Breast epithelium (tissue), 4 donors: ENCODE data around the gene GORASP2. TPM values are rescaled to one million over a fixed set of nuclear protein-coding genes. Genes with fewer than 3 reads are reported as not detected.

Source experiments
- DNase-seq, 2 donors: peaks; one replicate each; pipeline ENCODE4 v3.0.0-alpha.2; 2019; ENCODE audit warnings: low spot score in 2 of 2
- H3K27ac ChIP-seq, 2 donors: fragments of 200-600 bp; sonication (generic) in 1 of 2; one replicate each; pipeline ENCODE4 v1.5.1; 2016 to 2019; ENCODE audit warnings: mild to moderate bottlenecking in 1 of 2
- H3K27me3 ChIP-seq, 2 donors: fragments of 200-600 bp; sonication (generic) in 1 of 2; one replicate each; pipeline versions ENCODE4 v1.5.1 to v1.6.0; 2017 to 2019; ENCODE audit warnings: control low read depth in 1 of 2, mild to moderate bottlenecking in 1 of 2
- H3K36me3 ChIP-seq: fragments of 200-600 bp; one replicate; pipeline ENCODE4 v1.5.1; 2019
- H3K4me1 ChIP-seq, 2 donors: fragments of 200-600 bp; sonication (generic); one replicate each; pipeline ENCODE4 v1.5.1; 2016 to 2019; ENCODE audit warnings: control low read depth in 1 of 2
- H3K4me3 ChIP-seq, 3 donors: fragments of 200-600 bp; sonication (generic); 1 replicate in 2 of 3; 2 replicates in 1 of 3; pipeline ENCODE4 v1.5.1; 2016 to 2019; ENCODE audit warnings: mild to moderate bottlenecking in 3 of 3, moderate library complexity in 2 of 3
- H3K9me3 ChIP-seq, 2 donors: fragments of 200-600 bp; sonication (generic) in 1 of 2; one replicate each; pipeline ENCODE4 v1.5.1; 2016 to 2019; ENCODE audit warnings: control low read depth in 1 of 2
- POLR2A ChIP-seq: fragments of 450-650 bp; IDR thresholded peaks from one replicate; pipeline ENCODE4 v1.6.1; 2016; ENCODE audit warnings: antibody characterized with exemption, mild to moderate bottlenecking, moderate library complexity
- POLR2AphosphoS5 ChIP-seq, 3 donors: sonication (generic); formaldehyde crosslinking; IDR thresholded peaks; one replicate each; pipeline ENCODE4 v1.6.1; 2017; ENCODE audit warnings: antibody characterized with exemption in 3 of 3
- intact Hi-C: fragments of 100-400 bp; cut with DNase I; formaldehyde crosslinking; loops from one replicate; pipeline ENCODE4 v1.15.1; 2023; ENCODE audit warnings: low total_unique reads
- total RNA-seq, 3 donors: library from RNA; depleted of rRNA; stranded (reverse); fragments of >200 nt; gene quantifications; one replicate each; pipeline ENCODE4 v1.1.0, GENCODE V29; 2016
- TF ChIP-seq, protein P1 (sequence below), 3 donors: fragments of 450-650 bp; IDR thresholded peaks; one replicate each; pipeline ENCODE4 v1.5.1; 2016 to 2017; ENCODE audit warnings: antibody characterized with exemption in 3 of 3, mild to moderate bottlenecking in 3 of 3, moderate library complexity in 3 of 3

The GORASP2 gene
- total RNA-seq, 3 donors from 2014 or later: 31.4 to 56.5 (median 45.2) TPM

DNA sequence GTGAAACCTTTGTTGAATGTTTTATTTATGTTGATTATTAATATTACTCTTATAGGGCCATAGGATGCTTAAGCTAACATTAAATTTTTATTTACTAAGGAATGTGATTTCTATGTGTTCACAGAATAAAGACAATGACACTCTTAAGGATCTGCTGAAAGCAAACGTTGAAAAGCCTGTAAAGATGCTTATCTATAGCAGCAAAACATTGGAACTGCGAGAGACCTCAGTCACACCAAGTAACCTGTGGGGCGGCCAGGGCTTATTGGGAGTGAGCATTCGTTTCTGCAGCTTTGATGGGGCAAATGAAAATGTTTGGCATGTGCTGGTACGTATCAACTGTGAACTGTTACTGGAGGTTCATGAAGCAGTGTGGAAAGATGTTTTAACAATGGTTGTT lies 20.4 kb downstream of the GORASP2 start:
- intact Hi-C loops: no loop called here
- no peak for DNase-seq
- Histone ChIP-seq H3K27me3 (no peaks in the 10 kb centered on the region), H3K9me3 (no peaks in the 10 kb centered on the region), H3K36me3 (peaks cover 7% of the 10 kb centered on the region), H3K27ac (no peak overlapping the region), H3K4me3 (no peak overlapping the region), H3K4me1 (no peaks in the 10 kb centered on the region)
- TF ChIP-seq POLR2AphosphoS5 (IDR thresholded peaks at IDR 0.05) (no peak), POLR2A (no peak)
- TF ChIP-seq, protein P1, sequence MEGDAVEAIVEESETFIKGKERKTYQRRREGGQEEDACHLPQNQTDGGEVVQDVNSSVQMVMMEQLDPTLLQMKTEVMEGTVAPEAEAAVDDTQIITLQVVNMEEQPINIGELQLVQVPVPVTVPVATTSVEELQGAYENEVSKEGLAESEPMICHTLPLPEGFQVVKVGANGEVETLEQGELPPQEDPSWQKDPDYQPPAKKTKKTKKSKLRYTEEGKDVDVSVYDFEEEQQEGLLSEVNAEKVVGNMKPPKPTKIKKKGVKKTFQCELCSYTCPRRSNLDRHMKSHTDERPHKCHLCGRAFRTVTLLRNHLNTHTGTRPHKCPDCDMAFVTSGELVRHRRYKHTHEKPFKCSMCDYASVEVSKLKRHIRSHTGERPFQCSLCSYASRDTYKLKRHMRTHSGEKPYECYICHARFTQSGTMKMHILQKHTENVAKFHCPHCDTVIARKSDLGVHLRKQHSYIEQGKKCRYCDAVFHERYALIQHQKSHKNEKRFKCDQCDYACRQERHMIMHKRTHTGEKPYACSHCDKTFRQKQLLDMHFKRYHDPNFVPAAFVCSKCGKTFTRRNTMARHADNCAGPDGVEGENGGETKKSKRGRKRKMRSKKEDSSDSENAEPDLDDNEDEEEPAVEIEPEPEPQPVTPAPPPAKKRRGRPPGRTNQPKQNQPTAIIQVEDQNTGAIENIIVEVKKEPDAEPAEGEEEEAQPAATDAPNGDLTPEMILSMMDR (IDR thresholded peaks at IDR 0.05): no peak

DNA sequence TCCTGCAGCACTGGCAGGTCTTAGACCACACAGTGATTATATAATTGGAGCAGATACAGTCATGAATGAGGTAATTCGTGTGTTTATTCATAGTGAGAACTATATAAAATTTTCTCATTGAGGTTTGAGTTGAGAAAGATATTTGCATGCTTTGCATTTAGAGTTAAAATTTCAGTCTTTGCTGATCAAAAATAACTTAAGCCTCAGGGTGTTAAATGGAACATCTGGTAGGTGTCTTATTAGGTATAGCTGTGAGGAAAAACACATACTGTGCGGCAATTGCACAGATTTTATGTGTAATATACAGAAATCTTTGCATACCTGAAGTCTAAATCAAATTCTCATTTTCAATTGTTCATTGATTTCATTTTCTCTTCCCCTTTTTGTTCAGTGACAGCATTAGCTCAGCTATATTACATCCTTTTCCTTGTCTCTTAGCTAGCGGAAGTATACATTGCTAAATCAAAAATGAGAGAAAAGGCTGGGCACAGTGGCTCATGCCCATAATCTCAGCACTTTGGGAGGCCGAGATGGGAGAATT lies 21.2 kb downstream of the GORASP2 start:
- Histone ChIP-seq H3K4me3 (no peak overlapping the region), H3K4me1 (no peaks in the 10 kb centered on the region), H3K27me3 (no peaks in the 10 kb centered on the region), H3K9me3 (no peaks in the 10 kb centered on the region), H3K27ac (no peak overlapping the region), H3K36me3 (peaks cover 7% of the 10 kb centered on the region)
- DNase-seq: no peak
- intact Hi-C loops: no loop called here
- TF ChIP-seq POLR2AphosphoS5 (IDR thresholded peaks at IDR 0.05) (no peak), POLR2A (no peak)

DNA sequence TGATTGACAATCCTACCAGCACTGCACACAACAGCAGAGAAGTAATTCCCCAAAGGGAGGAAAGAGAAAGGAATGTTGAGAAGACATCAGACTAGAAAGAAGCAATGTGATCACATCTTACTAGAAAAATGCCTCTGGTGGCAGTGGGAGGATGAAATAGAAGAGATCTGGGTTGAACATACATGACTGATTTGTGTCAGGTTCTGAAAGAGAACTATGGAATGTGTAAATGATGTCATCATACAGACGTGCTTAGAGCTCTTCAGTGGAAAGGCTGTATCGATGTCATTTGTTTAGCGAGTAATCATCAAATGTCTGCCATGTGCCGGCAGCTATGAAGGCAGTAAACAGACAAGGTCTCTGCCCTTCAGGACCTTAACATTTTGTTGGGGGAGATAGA lies 24.9 kb downstream of the GORASP2 start:
- H3K27me3 ChIP-seq: no peaks in the 10 kb centered on the region
- H3K27ac ChIP-seq: no peak overlapping the region
- DNase-seq: no peak
- TF ChIP-seq POLR2A (no peak), POLR2AphosphoS5 (IDR thresholded peaks at IDR 0.05) (no peak)
- TF ChIP-seq, protein P1 (IDR thresholded peaks at IDR 0.05): no peak
- peaks cover 18% of the 10 kb centered on the region for H3K36me3 ChIP-seq
- intact Hi-C loops: no loop called here
- no peak overlapping the region for H3K4me3 ChIP-seq
- H3K9me3 ChIP-seq: no peaks in the 10 kb centered on the region
- no peaks in the 10 kb centered on the region for H3K4me1 ChIP-seq

DNA sequence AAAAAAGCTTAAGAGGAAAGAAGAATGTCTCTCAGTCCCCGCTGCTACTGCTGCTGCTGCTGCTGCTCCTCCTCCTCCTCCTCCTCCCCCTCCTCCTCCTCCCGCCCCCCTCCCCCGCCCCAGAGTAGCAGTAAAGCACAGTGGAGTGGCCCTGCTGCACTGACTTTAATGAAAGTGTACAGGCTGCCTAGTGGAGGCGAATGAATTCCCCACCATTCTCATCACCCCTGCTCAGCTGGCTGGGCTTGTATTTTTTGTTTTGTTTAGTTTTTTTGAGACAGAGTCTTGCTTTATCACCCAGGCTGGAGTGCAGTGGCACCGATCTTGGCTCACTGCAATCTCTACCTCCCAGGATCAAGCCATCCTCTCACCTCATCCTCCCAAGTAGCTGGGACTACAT lies 34.3 kb downstream of the GORASP2 start:
- Histone ChIP-seq H3K27ac (no peak overlapping the region), H3K9me3 (no peaks in the 10 kb centered on the region), H3K4me1 (no peaks in the 10 kb centered on the region), H3K27me3 (no peaks in the 10 kb centered on the region), H3K36me3 (peaks cover 12% of the 10 kb centered on the region), H3K4me3 (no peak overlapping the region)
- no peak for DNase-seq
- TF ChIP-seq POLR2A (no peak), POLR2AphosphoS5 (IDR thresholded peaks at IDR 0.05) (no peak)
- TF ChIP-seq, protein P1 (IDR thresholded peaks at IDR 0.05): no peak
- intact Hi-C loops: no loop called here

DNA sequence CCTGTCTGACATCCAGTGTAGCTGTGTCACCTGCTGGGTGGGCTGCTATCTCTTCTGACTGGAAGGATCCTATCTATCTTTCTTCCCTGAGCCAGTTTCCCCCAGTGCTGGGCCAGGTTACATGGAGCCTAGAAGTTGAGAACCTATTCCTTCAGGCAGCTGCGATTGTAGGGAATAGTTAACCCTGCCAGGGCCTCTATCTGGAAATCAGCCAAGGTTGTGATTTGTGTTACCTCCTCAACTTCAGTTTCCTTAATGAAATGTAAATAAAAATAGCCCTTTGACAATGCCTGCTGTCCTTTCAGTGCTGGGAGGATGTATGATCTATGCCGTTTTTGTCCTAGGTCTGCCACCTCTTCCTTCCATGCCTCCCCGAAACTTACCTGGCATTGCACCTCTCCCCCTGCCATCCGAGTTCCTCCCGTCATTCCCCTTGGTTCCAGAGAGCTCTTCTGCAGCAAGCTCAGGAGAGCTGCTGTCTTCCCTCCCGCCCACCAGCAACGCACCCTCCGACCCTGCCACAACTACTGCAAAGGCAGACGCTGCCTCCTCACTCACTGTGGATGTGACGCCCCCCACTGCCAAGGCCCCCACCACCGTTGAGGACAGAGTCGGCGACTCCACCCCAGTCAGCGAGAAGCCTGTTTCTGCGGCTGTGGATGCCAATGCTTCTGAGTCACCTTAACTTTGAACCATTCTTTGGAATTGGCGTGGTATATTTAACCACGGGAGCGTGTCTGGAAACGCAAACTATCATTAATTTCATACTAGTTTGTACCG lies 36.6 kb downstream of the GORASP2 start:
- intact Hi-C loops: no loop called here
- Histone ChIP-seq H3K27ac (no peak overlapping the region), H3K4me3 (no peak overlapping the region), H3K4me1 (no peaks in the 10 kb centered on the region), H3K9me3 (no peaks in the 10 kb centered on the region), H3K36me3 (peaks cover 12% of the 10 kb centered on the region), H3K27me3 (no peaks in the 10 kb centered on the region)
- DNase-seq: no peak
- TF ChIP-seq, protein P1 (IDR thresholded peaks at IDR 0.05): no peak
- TF ChIP-seq POLR2A: no peak
- no peak for TF ChIP-seq POLR2AphosphoS5 (IDR thresholded peaks at IDR 0.05)
